LNCaP clone FGC (cell line): Measurements from ENCODE around the gene GUCY2D.

ENCODE experiments used
- DNase-seq: peaks from one replicate; pipeline ENCODE4 v3.0.0-alpha.2; 2011; ENCODE audit warnings: low read depth
- H3K4me3 ChIP-seq: 2 replicates; pipeline ENCODE4 v1.5.1; 2011; ENCODE audit warnings: mild to moderate bottlenecking, low read depth, low read length, control low read depth
- TF ChIP-seq, protein P1 (sequence below): IDR thresholded peaks from 2 replicates; pipeline ENCODE4 v1.5.1; 2012; ENCODE audit warnings: mild to moderate bottlenecking; ENCODE audit not compliant: control insufficient read depth, insufficient read depth; ENCODE audit errors: extremely low read depth

The GUCY2D gene

DNA sequence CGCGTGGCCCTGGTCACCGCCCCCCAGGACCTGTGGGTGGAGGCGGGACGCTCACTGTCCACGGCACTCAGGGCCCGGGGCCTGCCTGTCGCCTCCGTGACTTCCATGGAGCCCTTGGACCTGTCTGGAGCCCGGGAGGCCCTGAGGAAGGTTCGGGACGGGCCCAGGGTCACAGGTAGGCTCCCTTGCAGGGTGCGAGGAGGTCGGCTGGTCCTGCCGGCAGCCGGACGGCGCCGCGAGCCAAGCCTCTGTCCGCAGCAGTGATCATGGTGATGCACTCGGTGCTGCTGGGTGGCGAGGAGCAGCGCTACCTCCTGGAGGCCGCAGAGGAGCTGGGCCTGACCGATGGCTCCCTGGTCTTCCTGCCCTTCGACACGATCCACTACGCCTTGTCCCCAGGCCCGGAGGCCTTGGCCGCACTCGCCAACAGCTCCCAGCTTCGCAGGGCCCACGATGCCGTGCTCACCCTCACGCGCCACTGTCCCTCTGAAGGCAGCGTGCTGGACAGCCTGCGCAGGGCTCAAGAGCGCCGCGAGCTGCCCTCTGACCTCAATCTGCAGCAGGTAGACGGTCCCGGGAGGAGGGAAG lies 1.3 kb downstream of the GUCY2D start:
- no peak overlapping the region for H3K4me3 ChIP-seq
- DNase-seq, result no peak
- TF ChIP-seq, protein P1, sequence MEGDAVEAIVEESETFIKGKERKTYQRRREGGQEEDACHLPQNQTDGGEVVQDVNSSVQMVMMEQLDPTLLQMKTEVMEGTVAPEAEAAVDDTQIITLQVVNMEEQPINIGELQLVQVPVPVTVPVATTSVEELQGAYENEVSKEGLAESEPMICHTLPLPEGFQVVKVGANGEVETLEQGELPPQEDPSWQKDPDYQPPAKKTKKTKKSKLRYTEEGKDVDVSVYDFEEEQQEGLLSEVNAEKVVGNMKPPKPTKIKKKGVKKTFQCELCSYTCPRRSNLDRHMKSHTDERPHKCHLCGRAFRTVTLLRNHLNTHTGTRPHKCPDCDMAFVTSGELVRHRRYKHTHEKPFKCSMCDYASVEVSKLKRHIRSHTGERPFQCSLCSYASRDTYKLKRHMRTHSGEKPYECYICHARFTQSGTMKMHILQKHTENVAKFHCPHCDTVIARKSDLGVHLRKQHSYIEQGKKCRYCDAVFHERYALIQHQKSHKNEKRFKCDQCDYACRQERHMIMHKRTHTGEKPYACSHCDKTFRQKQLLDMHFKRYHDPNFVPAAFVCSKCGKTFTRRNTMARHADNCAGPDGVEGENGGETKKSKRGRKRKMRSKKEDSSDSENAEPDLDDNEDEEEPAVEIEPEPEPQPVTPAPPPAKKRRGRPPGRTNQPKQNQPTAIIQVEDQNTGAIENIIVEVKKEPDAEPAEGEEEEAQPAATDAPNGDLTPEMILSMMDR, result no peak

DNA sequence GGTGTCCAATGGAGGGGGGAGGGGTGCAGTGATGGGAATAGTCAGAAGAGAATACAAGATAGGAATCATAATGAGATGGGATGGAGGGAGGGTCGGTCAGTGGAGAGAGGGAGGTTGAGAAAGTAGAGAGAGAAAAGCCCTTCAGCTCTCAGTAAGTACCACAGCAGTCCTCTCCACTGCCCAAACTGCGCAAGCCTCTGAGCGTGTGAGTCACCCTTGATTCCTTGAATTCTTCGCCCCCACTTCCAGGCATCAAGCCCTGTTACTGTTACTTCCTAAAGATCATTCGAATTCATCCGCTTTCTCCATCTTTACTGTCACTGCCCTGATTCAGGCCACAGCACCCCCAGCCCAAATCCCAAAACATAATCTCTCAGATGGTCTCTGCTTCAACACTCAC lies 2.5 kb downstream of the GUCY2D start:
- no peak for DNase-seq
- TF ChIP-seq, protein P1, result no peak
- no peak overlapping the region for H3K4me3 ChIP-seq

DNA sequence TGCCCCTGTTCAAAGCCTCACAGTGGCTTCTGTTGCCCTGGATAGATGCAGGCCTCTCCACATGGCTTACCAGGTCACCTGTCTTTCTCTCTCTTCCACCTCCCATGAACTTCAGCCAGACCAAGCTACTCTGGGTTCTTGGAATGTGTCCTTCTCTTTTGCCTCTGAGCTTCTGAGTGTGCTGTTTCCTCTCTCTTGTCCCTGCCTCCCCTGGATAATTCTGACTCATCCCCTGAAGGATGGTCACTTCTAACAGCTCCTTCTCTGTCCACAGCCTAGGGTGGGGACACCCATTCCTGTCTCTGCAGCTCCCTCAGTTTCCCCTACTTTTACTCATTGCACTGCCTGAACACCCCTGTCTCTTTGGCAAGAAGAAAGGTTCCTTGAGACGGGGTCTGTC lies 2.9 kb downstream of the GUCY2D start:
- no peak overlapping the region for H3K4me3 ChIP-seq
- TF ChIP-seq, protein P1, result no peak
- DNase-seq, result no peak

DNA sequence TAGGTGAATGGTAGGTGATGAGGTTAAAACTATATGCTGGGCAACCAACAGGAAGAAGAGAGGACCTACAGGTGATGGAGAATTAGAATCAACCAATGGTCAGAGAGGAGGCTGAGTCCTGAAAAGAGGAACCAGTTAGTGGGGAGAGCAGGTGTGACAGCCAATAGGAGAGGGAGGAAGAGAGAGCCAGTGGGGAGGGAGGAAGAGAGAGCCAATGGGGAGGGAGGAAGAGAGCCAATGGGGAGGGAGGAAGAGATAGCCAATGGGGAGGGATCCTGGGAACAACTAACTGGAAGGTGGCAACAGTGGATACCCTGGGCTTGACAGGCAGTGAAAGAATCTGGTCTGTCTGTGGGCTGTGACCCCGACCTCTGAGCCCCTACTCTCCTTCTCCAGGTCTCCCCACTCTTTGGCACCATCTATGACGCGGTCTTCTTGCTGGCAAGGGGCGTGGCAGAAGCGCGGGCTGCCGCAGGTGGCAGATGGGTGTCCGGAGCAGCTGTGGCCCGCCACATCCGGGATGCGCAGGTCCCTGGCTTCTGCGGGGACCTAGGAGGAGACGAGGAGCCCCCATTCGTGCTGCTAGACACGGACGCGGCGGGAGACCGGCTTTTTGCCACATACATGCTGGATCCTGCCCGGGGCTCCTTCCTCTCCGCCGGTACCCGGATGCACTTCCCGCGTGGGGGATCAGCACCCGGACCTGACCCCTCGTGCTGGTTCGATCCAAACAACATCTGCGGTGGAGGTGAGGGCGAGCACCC lies 3.7 kb downstream of the GUCY2D start:
- TF ChIP-seq, protein P1, result no peak
- DNase-seq, result no peak
- no peak overlapping the region for H3K4me3 ChIP-seq

DNA sequence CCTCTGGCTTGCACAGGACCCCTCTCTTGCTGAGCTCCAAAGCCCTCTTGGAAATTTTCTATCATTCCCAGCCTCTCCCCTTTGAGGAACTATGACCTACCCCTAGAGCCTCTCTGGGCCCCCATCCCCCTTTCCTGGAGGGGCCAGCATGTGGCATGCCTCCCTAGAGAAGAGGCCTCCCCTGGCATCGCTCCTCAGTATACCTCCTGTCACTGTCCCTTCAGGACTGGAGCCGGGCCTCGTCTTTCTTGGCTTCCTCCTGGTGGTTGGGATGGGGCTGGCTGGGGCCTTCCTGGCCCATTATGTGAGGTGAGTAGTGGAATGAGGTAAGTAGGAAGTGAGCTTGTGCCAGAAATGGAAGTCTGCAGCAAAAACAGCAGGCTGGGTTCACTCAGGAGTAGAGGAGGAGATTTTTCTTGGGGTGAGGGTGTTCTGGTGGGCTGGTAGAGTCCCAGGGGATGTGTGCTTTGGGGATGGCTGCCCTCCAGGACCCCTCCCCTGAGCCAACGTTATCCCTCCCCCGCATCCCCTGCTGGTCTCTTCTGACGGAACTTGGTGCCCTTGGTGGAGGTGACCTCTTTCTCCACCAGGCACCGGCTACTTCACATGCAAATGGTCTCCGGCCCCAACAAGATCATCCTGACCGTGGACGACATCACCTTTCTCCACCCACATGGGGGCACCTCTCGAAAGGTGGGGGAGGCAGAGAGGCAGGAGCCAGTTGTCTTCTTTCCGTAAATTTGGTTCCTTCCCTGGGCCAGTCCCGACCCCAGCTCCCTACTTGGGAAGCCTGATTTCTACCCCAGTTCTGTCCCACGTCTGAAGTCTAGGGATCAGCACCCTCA lies 4.6 kb downstream of the GUCY2D start:
- DNase-seq, result no peak
- TF ChIP-seq, protein P1, result no peak
- no peak overlapping the region for H3K4me3 ChIP-seq

DNA sequence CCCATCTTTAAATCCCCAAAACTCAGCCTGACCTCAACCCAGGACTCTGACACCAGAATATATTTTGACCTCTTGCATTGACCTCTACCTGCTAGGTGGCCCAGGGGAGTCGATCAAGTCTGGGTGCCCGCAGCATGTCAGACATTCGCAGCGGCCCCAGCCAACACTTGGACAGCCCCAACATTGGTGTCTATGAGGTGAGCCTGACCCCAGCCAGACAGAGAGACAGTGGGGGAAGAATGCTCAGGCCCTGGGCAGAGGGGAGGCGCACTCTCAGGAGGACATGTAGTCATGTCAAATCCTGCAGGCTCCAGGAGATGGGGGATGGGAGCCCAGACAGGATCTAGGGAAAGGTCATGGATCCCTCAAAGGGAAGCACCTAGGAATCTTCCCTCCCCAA lies 5.4 kb downstream of the GUCY2D start:
- H3K4me3 ChIP-seq, result no peak overlapping the region
- DNase-seq, result no peak
- TF ChIP-seq, protein P1, result no peak
